Neural cell (in vitro differentiated cells): Measurements from ENCODE around the gene POLR3C. TPM values are rescaled to one million over a fixed set of nuclear protein-coding genes. Genes with fewer than 3 reads are reported as not detected.

Experiments used
- H2AFZ ChIP-seq: fragments of 200-600, 300-800 bp; sonication (generic), shearing (Covaris generic); 2 replicates; pipeline ENCODE4 v1.6.0; 2014; ENCODE audit warnings: low read depth, mild to moderate bottlenecking, antibody characterized with exemption, low read length, moderate library complexity
- H3F3A ChIP-seq: fragments of 200-600 bp; shearing (Covaris generic); 2 replicates; pipeline ENCODE4 v1.6.1; 2016; ENCODE audit warnings: mild to moderate bottlenecking, moderate library complexity, mixed read lengths, antibody characterized with exemption, low read length; ENCODE audit not compliant: insufficient read depth, poor library complexity, severe bottlenecking
- H3K27ac ChIP-seq: fragments of 200-600, 300-800 bp; sonication (generic), shearing (Covaris generic); 2 replicates; pipeline ENCODE4 v1.5.1; 2014; ENCODE audit warnings: mild to moderate bottlenecking, low read length, moderate library complexity
- H3K27me3 ChIP-seq: fragments of 300-800, 200-600 bp; sonication (generic), shearing (Covaris generic); 2 replicates; pipeline ENCODE4 v1.6.0; 2014; ENCODE audit warnings: mild to moderate bottlenecking, low read depth, low read length, moderate library complexity; ENCODE audit not compliant: insufficient read depth
- H3K36me3 ChIP-seq: fragments of 300-800, 200-600 bp; sonication (generic), shearing (Covaris generic); 2 replicates; pipeline ENCODE4 v1.5.1; 2014; ENCODE audit warnings: mild to moderate bottlenecking, antibody characterized with exemption, low read length, moderate library complexity; ENCODE audit not compliant: insufficient read depth
- H3K4me2 ChIP-seq: fragments of 300-800, 200-600 bp; sonication (generic), shearing (Covaris generic); 2 replicates; pipeline ENCODE4 v1.6.0; 2014; ENCODE audit warnings: mild to moderate bottlenecking, low read length
- H3K4me3 ChIP-seq: fragments of 300-800, 200-600 bp; sonication (generic), shearing (Covaris generic); 2 replicates; pipeline ENCODE4 v1.5.1; 2014; ENCODE audit warnings: mild to moderate bottlenecking, low read length, moderate library complexity
- H3K79me2 ChIP-seq: fragments of 200-600 bp; shearing (Covaris generic); replicated peaks from 2 replicates; pipeline ENCODE4 v1.6.0; 2014; ENCODE audit warnings: mild to moderate bottlenecking, low read length, moderate library complexity; ENCODE audit not compliant: insufficient read depth
- H3K9ac ChIP-seq: fragments of 300-800, 200-600 bp; sonication (generic), shearing (Covaris generic); 2 replicates; pipeline ENCODE4 v1.6.1; 2016; ENCODE audit warnings: mild to moderate bottlenecking, low read length, mixed read lengths
- H3K9me2 ChIP-seq: fragments of 200-600 bp; shearing (Covaris generic); 2 replicates; pipeline ENCODE4 v1.6.1; 2016; ENCODE audit warnings: mild to moderate bottlenecking, low read length, mixed read lengths; ENCODE audit not compliant: insufficient read depth
- H3K9me3 ChIP-seq: fragments of 200-600, 300-800 bp; sonication (generic), shearing (Covaris generic); 2 replicates; pipeline ENCODE4 v1.6.1; 2016; ENCODE audit warnings: mild to moderate bottlenecking, mixed run types, low read length, moderate library complexity, mixed read lengths
- H4K20me1 ChIP-seq: fragments of 200-600 bp; shearing (Covaris generic); 2 replicates; pipeline ENCODE4 v1.6.1; 2016; ENCODE audit warnings: mild to moderate bottlenecking, mixed run types; ENCODE audit not compliant: insufficient read depth
- CTCF ChIP-seq: fragments of 450-650 bp; IDR thresholded peaks from 2 replicates; pipeline ENCODE4 v1.5.1; 2014; ENCODE audit warnings: antibody characterized with exemption, mild to moderate bottlenecking, moderate library complexity; ENCODE audit not compliant: poor library complexity, severe bottlenecking
- EP300 ChIP-seq: fragments of 450-650 bp; conservative IDR thresholded peaks from 2 replicates; pipeline ENCODE4 v1.6.1; 2014; ENCODE audit warnings: antibody characterized with exemption, mild to moderate bottlenecking, moderate library complexity; ENCODE audit not compliant: poor library complexity, severe bottlenecking
- EZH2 ChIP-seq: fragments of 200-600, 300-800 bp; shearing (Covaris generic), sonication (generic); IDR thresholded peaks from 2 replicates; pipeline ENCODE4 v1.6.1; 2014; ENCODE audit warnings: antibody characterized with exemption, low read length, borderline replicate concordance, mild to moderate bottlenecking; ENCODE audit not compliant: insufficient read depth, poor library complexity, severe bottlenecking
- MXI1 ChIP-seq: fragments of 450-650 bp; conservative IDR thresholded peaks from 2 replicates; pipeline ENCODE4 v1.6.1; 2014; ENCODE audit warnings: antibody characterized with exemption, mild to moderate bottlenecking; ENCODE audit not compliant: poor library complexity, severe bottlenecking
- POLR2AphosphoS5 ChIP-seq: IDR thresholded peaks from 2 replicates; pipeline ENCODE4 v1.6.1; 2012
- RAD21 ChIP-seq: fragments of 450-650 bp; conservative IDR thresholded peaks from 2 replicates; pipeline ENCODE4 v1.6.1; 2014; ENCODE audit warnings: antibody characterized with exemption, mild to moderate bottlenecking, moderate library complexity
- REST ChIP-seq: IDR thresholded peaks from 2 replicates; pipeline ENCODE4 v1.6.1; 2012; ENCODE audit warnings: borderline replicate concordance
- SMC3 ChIP-seq: fragments of 450-650 bp; conservative IDR thresholded peaks from 2 replicates; pipeline ENCODE4 v1.6.1; 2014; ENCODE audit warnings: antibody characterized with exemption, mild to moderate bottlenecking, moderate library complexity; ENCODE audit not compliant: poor library complexity
- TAF1 ChIP-seq: IDR thresholded peaks from 2 replicates; pipeline ENCODE4 v1.6.1; 2012; ENCODE audit warnings: low read depth
- polyA plus RNA-seq: library from polyadenylated mRNA; depleted of rRNA; stranded (reverse); fragments of >200 nt; gene quantifications from 2 replicates; pipeline ENCODE4 v1.2.3, GENCODE V29; 2014

POLR3C gene
- polyA plus RNA-seq, 1 donor from 2014 or later: 30.1 TPM

DNA sequence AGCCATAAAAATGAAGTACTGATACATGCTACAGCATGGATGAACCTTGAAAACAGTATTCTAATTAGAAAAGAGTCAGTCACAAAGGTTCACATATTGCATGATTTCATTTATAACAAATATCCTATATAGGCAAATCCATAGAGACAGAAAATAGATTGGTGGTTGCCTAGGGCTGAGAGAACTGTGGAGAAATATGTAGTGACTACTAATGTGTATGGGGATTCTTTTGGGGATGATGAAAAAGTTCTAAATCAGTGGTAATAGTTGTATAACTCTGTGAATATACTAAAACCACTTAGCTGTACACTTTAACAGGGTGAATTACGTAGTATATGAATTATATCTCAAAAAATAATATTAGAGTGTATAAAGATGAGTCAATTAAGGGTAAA lies 45.9 kb upstream of the POLR3C start:
- Histone ChIP-seq H3K4me3 (no peak overlapping the region), H3K36me3 (no peaks in the 10 kb centered on the region), H3K27ac (no peak overlapping the region), H2AFZ (no peak overlapping the region), H3K9me3 (no peaks in the 10 kb centered on the region), H3K79me2 (no peaks in the 10 kb centered on the region), H3K9me2 (no peaks in the 10 kb centered on the region), H3K4me2 (no peak overlapping the region), H3F3A (no peaks in the 10 kb centered on the region), H3K9ac (no peak overlapping the region), H4K20me1 (no peaks in the 10 kb centered on the region), H3K27me3 (no peaks in the 10 kb centered on the region)
- TF ChIP-seq CTCF (no peak), EP300 (no peak), SMC3 (no peak), TAF1 (no peak), RAD21 (no peak), POLR2AphosphoS5 (no peak), EZH2 (no peak), REST (no peak), MXI1 (no peak)

DNA sequence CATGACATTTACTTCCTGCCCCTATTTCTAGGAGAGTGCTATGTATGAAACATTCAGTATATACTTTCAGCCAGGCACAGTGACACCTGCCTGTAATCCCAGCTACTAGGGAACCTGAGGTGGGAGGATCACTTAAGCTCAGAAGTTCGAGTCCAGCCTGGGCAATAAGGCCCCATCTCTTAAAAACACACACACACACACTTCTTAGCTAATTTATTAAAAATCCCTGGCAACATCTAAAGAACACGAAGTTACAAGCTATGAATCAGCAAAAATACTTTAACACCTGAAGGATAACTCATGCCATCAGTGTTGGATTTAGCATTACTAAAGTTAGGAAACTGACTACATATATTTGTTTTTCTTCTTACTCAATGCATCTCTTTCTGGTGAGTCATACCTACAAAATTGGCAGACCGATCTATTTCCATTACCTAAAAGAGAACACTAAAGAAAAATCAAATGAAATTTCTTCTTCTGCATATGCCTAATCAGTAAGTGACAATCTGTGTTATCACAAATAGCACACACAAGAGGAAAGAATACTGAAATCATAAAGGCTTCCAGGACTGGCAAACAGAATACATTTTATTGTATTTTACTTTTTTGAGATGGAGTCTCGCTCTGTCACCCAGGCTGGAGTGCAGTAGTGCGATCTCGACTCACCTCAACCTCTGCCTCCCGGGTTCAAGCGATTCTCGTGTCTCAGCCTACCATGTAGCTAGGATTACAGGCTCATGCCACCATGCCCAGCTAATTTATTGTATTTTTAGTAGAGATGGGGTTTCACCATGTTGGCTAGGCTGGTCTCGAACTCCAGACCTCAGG lies 41.5 kb upstream of the POLR3C start:
- no peak overlapping the region for H2AFZ ChIP-seq
- H3K4me3 ChIP-seq: no peak overlapping the region
- TF ChIP-seq RAD21 (no peak), CTCF (no peak), MXI1 (no peak), REST (no peak), POLR2AphosphoS5 (no peak), TAF1 (no peak), EZH2 (no peak), EP300 (no peak), SMC3 (no peak)
- no peaks in the 10 kb centered on the region for H3K79me2 ChIP-seq
- no peak overlapping the region for H3K4me2 ChIP-seq
- H3K9me2 ChIP-seq: no peaks in the 10 kb centered on the region
- no peak overlapping the region for H3K9ac ChIP-seq
- H3K27me3 ChIP-seq: no peaks in the 10 kb centered on the region
- no peaks in the 10 kb centered on the region for H3K9me3 ChIP-seq
- H4K20me1 ChIP-seq: no peaks in the 10 kb centered on the region
- H3K27ac ChIP-seq: no peak overlapping the region
- H3F3A ChIP-seq: no peaks in the 10 kb centered on the region
- no peaks in the 10 kb centered on the region for H3K36me3 ChIP-seq
